ENCODE results near the gene GATAD2B.
A peak's percentile ranks its signal among the peaks of the same experiment; 100 is the strongest.

Gene GATAD2B

DNA sequence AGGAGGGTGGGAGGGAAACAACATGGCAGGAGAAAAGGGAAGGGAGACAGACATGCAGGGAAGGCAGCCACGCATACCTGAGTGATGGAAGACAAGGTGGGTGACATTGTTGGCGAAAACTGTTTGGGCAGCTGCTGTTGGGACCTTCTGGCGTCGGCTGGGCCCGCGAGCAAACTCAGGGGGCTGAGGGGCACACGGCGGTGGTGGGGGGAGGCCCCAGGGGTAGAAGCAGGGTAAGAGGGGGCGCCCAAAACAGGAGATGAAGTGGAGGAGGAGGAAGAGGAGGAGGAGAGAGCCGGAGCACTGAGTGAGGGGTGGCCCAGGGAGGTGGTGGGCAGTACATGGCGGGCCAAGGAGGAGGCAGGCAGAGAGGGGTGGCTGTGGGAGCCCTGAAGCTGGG is 28.4 kb upstream of the GATAD2B start:
- DNase-seq: no peak

DNA sequence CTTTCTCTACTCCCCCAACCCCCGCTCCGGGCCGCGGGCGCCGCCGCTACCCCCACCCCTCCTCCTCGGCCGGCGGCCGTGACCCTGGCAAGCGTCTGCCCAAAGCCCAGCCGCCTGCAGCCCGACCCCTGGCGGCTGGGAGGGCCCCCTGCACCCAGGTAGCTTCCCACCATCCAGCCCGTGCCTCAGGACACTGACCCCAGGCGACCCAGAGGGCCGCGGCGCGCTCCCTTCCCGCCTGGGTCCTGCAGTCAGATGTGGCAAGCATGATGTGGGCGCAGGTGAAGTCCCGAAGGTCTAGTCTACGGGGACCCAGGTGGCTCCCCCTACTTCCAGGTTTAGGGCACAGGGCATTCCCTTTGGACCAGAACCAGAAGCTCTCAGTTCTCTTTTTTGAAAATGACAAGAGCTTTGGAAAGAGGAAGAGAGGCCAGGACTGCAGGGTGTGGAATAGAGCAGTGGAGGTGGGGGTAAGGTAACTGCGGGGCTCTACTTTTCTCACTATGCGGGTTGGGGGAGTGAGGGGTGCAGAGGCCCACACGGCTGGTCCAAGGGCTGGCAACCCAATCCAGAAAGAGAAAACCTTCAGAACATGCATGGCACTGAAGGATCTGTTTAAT is 24.0 kb upstream of the GATAD2B start, which contains the start of gene DENND4B:
Gene DENND4B, minus strand, starts transcription at position 97 of the 620 bp plus-strand sequence. CDS start 2,344 bp downstream, outside the sequence.
- DNase-seq: peak; percentile 70 to 75

DNA sequence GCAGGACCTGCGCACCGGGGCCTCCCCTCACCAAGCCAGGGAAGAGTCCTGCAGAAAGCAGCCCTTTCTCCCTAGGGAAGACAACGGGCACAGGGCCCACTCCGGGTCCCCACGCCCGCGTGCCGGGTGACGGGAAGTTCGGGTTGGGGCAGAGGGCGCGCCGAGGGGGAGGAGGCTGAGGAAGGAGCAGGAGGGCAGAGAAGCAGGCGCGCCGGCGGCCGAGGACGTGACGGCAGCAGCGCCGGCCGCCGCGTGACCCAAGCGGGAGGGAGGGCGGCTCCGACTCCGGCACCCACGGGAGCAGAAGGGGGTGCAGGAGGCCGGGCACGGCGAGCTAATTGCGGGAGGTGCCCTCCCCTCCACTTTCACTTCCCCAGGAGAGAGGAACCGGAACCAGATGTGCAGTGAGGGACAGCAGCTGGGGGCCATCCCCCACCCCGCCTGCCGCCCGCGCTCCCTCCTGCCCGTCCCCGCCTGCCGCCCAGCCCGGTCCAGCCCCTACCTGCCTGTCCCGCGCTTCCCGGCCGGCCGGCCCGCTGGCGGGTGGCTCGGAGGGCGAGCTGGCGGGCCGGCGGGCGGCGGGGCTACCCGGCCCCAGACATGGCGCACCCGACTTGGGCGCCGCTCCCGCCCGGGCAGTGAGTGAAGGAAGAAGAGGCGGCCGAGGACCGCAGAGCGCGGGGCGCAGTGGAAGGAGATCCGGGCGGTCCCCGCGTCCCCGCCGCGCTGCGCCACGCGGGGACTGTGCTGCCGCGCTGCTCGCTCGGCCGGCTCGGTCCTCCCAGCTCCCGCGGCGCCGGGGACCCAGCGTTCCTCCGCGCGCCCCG is 23.2 kb upstream of the GATAD2B start:
- peak; percentile 64 to 65 for DNase-seq

DNA sequence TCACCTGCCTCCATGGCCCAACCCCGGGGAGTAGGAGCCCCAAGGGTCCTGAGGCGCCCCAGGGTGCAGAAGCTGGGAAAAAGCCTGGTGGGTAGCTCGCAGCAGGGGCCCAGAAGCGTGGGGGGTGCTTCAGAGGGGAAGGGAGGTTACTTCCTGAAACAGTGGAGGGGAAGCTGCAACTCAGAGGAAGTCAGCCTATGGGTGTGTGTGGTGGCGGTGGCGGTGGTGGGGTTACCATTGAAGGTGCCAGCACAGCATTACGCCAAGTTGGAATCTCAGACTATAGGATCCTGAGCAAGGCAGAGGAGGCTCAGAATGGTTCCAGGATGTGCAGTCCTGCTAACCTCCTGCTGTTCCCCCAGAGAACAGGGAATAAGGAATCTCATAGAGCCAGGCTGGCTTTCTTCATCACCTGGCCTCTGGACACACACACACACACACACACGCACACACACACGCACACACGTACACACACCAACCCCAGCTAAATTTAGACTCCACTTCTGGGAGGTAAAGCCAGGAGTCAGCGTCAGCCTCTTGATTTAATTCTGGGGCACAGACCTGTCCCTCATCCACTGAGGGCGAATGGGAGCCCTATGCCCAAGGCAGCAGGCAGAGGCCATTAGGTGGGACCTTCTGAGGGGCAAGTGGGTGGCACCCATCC is 22.5 kb upstream of the GATAD2B start:
- peak; percentile 62 to 75 for DNase-seq

DNA sequence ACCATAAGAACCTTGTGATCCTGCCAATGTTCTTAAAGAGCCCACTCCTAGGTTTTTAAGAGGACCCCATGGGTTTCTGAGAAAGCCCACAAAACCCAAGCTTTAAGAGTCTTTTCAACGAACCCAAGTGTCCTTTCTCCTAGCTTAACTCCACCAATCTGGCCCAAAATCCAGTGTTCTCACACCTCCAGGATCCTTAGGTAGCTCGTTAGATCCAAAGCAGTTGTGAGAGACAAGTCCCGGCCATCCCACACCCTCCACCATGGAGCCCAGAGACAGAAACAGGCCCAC is 22.0 kb upstream of the GATAD2B start:
- no peak for DNase-seq

DNA sequence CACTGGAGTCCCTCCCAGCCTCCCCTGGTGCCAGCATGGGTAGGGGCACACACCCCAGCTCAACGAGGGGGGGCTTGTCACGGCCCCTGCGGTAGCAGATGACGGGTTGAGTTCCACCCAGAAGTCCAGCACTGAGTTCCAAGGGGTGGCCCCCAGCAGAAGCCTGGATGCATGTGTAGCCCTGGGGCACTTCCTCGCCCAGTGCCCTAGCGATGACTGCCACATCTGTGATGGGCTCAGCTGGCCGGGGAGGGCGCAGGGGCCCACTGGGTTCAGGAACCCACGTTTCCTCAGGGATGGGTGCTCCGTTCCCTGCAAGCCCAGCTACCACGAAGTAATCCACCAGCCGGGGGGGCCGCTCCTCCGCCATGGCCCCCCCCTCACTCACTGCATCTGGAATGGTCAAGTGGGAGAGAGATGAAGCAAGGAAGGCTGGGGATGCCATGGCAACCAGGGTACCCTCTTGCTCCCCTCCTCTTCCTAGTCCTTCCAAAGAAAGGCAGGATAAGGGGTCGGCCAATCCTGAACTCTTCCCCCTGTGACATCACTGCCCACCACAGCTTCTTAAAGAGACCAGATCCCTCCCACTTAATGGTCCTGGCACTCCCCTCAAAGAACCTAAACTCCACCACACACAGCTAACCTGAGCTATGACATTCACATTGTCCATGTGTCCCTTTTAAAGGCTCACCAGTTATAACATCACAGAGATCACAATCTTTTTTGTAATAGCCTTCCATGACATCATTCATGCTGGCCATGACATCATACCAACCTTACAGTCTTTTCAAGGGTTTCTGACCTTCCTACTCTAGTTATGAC is 21.4 kb upstream of the GATAD2B start:
- no peak for DNase-seq

DNA sequence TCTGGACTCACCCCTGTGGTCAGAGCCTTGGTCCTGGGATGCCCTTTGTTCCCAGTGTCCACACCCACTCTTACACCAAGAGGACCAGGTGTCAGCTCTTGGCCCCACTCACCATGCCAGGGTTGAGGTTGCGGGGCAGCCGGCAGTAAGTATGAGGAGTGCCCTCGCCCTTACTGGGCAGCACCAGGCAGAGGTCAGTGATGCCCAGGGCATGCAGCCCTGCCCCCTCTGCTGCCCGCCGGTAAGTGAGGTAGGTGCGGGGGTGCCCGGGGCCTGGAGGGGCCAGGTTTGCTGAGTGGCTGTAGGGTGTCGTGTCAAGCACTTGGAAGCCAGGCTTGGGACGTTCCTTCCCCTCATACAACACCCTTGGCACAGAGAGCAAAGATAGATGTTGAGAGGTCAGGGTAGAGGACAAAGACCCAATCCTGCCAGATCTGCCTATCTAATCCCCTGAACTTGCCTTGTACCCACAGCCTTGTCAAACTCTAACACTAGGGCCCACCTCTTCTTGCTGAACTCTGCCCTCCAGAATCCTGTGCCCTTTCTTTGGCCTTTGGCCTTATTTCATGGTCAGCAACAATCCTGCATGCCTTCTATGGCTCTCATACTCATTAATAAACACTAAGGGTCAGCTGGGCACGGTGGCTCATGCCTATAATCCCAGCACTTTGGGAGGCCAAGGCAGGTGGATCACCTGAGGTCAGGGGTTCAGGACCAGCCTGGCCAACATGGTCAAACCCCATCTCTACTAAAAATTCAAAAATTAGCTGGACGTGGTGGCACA is 20.2 kb upstream of the GATAD2B start:
- no peak for DNase-seq

DNA sequence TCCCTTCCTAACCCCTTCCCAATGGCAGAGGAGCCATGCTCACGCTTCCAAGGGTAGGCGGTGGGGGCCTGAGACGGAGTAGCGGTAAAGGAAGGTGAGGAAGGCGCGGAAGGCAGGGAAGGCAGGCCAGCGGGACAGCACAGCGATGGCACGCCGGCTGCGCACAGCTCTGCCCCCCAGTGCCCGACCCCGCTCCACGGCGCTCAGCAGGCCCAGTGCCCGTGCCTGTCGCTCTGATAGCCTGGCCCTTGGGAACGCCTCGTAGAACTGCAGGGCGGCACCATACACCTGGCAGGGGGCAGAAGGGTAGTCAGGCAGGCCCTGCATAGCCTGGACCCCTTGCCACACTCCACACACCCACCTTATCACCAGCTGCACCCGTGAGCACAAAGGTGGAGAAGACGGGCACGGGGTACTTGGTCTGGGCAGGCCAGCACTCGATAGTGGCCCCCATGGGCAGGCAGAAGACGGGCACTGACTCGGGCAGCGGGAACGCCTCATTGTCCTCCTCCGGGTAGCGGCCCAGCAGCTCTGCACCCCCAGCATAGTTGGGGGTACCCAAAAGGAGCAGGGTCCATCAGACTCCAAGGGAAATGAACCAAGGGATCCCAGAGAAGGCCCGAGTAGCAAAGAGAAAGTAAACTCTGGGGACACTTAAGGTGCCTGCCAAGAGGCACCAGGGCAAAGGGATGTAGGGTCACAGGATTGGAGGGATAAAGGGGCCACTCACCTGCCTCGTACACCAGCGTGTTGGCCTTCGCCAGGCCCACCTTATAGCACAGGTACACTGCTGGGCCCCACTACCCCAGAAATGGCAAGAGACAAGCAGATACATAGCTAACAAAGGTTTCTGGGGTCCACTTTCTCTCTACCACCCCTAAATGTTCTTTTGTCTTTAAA is 19.3 kb upstream of the GATAD2B start:
- DNase-seq: no peak

DNA sequence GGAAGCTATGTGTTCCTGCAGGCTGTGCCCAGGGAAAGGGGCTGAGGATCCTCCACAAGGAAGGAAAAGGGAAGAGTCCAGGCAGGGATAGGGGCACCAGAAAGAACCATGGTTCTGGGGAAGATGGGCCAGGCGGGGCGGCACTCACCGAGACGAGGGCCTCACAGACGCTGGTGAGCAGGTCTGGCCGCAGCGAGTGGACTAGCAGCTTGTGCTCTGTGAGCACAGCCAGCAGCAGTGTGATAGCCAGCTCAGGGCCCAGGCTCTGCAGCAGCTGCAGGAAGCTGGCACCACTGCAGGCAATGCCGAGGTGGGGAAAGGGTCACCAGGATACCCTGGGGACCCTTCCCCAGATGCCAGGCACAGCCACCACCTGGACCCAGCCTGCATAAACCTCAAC is 18.0 kb upstream of the GATAD2B start:
- DNase-seq: no peak

DNA sequence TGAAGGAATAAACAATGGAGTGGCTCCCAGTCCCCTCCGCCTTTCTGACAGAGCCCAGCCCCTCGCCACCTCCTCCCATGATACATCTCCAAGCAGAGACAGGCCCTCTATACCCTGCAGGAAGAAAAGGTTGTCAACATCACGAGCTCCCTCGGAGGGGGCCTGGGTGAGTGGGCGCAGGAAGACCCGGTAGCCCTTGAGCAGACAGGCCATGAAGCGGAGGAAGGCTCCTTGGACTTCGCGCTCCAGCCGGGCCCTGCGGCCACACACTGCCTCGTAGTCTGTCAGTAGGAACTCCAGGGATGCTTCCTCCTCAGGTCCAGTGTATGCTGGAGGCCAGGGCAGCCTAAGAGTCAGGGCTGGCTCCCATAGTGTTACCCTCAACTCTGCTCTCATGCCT is 16.7 kb upstream of the GATAD2B start:
- no peak for DNase-seq

DNA sequence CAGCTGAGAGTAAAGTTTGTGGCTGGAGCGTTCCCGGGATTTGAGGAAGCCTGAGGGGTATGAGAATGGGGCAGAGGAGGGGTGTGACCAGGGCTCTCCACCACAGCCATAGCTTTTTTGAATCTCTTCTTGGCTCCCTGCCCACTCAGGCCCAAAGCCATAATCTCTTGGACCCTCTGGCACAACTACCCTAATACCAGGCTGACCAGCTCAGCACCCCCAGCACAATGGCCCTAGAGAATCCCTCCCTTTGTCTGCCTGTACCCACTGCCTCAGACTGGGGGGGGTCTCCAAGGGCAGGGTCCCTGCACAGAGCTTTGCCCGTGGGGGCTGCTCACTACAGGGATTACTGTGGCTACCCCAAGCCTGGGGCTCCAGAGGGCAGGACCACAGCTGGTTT is 16.2 kb upstream of the GATAD2B start:
- DNase-seq: no peak

DNA sequence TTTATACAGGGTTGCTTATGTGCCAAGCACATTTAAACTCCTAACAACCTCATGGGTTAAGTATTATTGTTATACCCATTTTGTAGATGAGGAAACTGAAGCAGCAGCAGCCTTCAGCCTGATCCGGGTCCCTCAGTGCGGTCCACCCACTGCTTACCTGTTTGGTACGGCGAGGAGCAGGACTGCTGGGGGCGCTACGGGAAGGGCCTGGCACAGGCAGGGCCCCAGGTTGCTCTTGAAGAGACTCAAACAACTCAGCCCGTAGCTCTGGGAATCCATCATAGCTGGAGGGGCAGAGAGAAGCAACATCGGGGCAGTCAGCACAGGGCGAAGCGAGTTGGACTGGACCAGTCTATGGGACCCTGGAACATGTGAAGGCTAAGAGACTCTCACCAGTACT is 14.6 kb upstream of the GATAD2B start:
- DNase-seq: no peak

DNA sequence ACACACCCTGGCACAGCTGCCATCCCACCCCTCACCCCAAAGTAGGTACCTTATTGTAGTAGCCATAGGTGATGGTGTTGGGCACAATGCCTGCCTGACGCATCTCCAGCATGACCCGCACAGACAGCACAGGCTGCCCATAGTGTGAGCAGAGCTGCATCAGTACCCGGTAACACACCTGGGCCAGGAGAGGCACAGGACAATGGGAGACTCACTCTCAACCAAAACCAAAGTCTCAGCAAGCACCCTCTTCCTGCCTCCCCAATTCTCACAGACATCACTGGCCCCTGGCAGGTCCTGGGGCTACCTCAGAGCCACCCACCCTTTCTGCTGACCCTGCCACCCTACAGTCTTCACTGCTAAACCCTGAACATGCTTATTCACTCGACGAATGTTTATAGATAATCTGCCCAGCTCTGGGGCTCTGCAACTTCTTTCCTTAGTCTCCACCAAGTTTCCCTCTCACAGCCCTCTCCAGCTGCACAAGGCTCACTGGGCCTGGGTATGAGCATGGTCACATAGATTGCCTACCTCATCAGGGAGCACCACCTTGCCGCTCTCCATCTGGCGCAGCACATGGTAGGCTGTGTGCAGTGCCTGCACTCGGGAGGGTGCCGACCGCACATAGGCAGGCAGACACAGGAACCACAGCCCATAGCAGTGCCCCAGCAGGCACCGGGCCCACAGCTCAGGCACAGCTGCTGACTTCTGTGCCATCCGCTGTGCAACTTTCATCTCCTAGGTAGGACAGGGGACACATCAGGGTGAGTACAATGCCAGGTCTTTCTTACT is 13.4 kb upstream of the GATAD2B start:
- DNase-seq: no peak

DNA sequence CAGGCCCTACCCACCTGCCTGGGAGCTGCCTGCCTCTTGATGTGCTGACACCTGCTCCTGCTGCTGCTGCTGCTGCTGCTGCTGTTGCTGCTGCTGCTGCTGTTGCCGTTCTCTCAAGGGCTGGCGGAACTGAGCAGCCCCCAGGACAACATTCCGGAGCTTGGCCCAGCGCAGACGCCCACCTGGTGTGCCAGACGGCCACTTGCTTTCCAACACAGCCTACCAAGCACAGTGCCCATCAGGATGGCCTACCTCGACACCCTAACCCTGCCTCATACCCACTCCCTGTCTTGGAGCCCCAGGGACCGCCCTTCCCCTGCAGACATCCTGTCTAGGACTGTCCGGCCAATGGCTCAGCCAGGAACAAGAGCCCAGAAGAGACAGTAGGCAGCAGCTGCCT is 12.0 kb upstream of the GATAD2B start:
- no peak for DNase-seq

DNA sequence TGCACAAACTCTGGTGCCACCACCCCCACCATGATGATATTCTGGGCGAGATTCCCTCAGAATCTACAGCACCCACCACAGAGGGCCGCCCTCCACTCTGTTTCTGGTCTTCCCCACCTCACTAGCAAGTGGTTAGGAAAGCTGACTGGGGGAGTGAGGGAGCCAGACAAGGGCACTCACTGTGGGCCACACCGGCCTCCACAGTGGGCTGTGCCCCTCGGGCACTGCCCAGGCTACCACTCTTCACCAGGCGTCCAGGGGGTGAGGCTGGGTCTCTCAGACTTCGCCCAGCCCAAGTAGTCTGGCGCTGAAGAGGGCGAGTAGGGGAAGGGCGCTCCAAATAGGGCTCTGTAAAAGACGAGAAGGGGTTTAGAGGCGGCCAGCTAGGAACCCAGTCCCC is 11.2 kb upstream of the GATAD2B start:
- DNase-seq: no peak

DNA sequence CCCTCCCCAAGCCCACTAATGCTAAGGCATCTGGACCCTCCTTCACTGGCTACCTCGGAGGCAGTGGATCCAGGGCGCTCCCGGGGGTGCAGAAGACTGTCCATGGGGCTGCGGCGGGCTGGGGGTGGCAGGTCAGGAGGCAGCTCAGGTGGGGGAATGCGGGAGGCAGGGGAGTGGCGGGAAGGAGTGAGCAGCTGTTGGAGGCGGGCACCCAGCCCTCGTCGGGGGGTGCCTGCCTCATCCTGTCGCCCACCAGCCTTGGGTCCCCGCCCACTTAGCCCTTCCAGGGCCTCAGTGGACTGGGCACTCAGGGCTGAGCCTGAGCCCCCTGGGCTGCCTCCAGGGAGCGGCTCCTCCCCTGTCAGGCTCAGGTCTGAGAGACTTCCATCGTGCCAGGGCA is 10.7 kb upstream of the GATAD2B start:
- DNase-seq: no peak

DNA sequence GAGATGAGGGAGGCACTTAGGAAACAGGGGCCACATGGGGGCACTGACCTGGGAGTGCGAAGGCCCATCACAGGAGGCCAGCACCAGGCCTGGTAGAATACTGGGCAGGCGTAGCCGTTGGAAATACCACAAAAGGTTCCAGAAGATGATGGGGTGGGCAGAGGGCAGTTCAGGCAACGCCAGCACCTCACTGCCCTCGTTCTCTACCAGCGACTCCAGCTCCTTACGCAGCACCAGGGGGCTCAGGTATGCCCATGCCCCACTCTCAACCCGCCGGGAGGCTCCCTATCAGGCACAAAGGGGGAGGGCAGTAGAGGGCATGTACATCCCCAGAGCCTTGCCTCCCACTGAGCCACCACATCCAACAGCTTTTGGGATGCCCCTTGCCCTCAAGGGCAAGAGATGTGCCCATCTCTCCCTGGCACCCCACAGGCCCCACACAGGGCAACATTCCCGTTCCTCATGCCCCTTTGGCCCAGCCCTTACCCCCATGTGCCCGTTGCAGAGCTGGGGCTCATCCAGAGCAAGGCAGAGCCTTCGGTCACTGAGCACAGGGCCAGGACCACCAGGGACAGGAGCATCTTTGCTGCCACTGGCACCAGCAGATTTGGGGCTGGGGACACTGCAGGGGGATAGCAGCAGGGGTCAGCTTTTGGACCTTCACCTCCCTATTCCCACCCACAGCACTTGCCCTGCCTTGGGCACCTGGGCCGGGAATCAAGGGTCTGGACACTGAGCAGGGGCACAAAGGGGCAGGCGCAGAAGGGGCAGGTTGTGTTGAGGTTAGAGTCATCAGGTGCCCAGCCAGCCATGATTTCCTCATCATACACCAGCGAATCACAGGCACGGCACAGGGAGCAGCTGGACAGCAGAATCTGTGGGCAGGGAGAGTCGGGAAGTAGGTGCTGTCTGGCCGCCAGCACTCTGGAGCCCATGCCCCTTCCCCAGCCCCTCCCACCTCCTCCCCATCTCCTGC is 9.7 kb upstream of the GATAD2B start:
- no peak for DNase-seq

DNA sequence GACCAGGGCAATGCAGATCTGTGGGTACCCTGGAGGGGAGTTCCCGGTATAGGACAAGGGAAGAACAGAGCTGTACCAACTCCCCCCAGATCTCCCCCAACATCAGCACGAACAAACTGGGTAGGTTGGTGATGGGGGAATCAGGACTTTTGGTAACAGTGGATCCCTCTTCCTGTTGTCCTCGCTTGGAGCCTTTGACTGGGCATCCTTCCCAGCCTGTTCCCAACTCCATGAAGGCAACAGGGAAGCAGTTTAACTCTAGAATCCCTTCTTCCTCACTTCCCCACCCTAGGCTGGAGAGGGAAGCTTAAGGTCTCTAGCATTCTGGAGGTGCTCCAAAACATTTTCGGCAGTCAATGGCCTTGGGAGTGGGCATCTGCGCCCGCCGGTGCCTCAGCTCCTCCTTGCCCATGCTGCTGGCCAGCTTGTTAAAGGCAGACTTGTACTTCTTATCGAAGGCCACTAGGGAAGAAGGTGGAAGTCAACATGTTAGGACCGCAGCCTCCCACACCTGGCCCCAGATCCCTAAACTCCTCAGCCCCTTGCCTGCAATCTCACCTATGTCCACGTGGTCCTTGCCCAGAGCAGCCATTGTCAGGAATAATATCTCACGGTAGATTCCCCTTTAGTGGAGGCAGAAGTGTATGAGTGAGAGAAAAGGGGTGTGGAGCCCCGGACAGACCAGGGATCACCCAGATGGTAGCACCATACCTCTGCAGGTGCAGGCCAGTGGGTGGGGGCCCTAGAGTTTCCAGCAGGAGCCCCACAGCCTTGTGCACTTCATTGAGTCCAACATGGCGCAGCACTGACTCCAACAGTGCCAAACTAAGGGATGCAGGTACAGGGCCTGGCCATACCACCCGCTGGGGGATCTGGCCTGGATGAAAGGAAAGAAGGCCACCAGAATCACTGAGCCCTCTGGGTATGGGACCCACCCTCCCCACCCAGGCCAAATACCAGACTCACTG is 7.5 kb upstream of the GATAD2B start:
- no peak for DNase-seq
